GM18867 (cell line): ENCODE data around the gene PTCD2.

Experiments
- ATAC-seq: cut with Tn5 transposase; IDR thresholded peaks from one replicate; pipeline ENCODE4 v1.9.1; 2021; ENCODE audit warnings: mild to moderate bottlenecking, moderate library complexity; ENCODE audit not compliant: unreplicated experiment

The PTCD2 gene

GRCh38 chr5:72296256-72296655 is 23.9 kb upstream of the PTCD2 start:
- no peak for ATAC-seq

DNA sequence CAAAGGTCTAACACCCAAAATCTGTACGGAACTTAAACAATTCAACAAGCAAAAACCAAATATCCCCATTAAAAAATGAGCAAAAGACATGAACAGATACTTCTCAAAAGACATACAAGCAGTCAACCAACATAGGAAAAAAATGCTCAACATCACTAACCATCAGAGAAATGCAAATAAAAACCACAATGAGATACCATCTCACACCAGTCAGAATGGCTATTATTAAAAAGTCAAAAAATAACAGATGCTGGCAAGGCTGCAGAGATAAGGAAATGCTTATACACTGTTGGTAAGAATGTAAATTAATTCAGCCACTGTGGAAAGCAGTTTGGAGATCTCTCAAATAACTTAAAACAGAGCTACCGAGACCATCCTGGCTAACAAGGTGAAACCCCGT is 22.0 kb upstream of the PTCD2 start:
- peak; percentile 50 for ATAC-seq

DNA sequence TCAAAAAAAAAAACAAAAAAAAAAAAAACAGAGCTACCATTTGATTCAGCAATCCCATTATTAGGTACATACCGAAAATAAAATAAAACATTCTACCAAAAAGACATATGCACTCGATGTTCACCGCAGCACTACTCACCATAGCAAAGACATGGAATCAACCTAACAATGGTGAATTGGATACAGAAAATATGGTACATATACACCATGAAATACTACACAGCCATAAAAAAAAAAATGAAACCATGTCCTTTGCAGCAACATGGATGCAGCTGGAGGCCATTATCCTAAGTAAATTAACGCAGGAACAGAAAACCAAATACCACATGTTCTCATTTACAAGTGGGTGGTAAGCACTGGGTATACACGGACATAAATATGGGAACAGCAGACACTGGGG is 21.5 kb upstream of the PTCD2 start:
- ATAC-seq, result no peak

DNA sequence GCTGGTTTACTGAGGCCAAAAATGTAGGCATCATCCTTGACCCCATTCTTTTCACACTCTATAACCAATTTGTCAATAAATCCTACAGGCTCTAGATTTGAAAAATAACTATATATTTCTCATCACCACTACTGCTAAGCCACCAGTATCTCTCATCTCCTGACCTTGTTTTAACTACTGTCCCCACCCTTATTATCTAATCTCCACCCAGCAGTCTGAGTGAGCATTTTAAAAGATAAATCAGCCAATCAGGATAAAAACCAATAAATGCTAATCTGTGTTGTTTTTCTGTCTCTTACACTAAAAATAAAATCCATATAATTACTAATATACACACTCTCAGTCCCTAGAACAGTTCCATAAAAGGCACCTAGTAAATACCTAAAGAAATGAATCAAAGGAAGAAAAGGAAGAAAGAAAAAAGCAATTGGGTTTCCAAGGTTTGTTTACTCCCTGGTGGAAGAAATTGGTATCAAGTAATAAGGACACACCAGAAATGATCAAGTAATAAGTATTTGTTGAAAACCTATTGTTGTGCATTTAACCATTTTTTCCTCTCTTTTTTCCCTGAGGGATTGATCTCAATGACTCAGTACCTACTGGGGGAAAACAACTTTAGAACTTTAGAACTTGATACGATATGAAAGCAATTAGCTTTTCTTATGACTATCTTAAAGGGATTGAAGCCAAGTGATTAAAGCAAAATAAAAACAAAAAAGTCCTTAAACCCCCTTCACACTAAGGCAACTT is 19.4 kb upstream of the PTCD2 start:
- ATAC-seq, result no peak

DNA sequence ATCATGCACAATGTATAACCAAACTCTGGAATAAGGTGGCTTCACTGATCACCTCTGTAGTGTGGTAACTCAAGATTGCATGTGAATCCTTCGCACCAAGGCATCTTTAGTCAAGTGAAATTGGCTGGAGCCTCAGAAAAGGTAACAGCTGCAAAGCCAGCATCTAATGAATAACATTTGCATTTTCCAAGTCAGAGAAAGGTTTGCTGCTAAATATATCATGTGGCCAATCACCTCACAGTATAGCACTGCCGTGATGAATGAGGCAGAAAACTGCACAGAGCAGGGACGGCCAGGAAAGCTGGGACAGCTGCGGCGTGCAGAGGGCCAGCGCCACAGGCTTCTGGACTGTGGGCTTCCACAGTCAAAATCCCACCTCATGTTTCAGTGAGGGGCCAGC is 18.6 kb upstream of the PTCD2 start:
- peak; percentile 62 for ATAC-seq

GRCh38 chr5:72302171-72302570 is 18.0 kb upstream of the PTCD2 start:
- no peak for ATAC-seq

DNA sequence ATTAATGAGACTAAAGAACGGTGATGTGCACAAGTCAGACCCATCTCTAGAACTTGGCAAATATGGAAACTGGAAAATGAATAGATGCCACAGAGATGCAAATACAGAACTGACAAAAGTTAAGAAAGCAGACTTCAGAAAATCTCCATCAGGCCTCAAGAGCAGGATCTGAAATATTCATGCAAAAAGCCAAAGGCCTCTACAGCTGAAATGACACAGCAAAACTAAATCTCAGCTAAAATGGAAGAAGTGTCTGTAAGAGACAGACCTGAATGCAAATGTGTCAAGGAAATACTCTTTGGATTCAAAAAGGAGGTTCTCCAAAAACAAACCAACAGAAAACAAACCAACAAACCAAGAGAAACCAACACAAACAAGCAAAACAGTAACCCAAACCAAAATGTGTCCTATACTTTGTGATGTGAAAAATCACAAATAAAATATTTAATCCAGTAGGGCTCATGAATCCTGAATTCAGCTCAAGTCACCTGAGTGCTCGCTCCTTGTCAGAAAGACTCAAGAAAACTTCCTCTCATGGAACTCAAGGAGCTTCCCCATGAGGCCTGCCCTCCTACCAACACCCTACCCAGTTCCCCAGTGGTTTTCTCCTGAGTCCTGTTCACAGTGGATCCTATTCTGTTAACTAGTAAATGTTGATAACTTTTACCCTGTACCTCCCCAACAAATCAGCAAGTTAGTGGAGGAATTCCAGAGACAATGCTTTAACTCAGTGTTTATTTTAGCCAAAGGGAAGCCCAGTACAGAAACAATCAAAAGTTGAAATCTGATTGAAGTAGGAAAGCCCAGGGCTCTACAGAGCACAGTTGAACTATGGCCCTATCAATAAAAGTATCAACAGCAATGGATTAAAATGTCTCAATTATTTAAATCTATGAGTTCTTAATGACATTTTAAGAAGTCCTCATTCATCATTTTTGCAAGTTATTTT is 14.7 kb upstream of the PTCD2 start:
- no peak for ATAC-seq

DNA sequence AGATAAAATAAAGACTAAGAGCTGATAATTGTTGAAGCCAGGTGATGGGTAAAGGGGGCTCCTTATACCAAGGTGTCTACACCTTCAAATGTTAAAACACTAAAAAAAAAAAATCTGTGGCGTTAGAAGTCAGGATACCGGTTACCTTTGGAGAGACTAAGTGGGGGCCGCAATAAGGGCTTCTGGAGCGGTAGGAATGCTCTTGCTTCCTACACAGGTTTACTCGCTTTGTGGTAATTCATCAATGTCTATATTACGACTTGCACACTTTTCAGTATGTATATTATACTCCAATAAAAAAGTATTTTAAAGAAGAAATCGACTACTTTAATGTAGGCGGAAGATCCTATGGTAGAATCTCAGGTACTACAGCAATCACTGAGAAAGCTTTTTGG is 12.6 kb upstream of the PTCD2 start:
- ATAC-seq, result no peak

DNA sequence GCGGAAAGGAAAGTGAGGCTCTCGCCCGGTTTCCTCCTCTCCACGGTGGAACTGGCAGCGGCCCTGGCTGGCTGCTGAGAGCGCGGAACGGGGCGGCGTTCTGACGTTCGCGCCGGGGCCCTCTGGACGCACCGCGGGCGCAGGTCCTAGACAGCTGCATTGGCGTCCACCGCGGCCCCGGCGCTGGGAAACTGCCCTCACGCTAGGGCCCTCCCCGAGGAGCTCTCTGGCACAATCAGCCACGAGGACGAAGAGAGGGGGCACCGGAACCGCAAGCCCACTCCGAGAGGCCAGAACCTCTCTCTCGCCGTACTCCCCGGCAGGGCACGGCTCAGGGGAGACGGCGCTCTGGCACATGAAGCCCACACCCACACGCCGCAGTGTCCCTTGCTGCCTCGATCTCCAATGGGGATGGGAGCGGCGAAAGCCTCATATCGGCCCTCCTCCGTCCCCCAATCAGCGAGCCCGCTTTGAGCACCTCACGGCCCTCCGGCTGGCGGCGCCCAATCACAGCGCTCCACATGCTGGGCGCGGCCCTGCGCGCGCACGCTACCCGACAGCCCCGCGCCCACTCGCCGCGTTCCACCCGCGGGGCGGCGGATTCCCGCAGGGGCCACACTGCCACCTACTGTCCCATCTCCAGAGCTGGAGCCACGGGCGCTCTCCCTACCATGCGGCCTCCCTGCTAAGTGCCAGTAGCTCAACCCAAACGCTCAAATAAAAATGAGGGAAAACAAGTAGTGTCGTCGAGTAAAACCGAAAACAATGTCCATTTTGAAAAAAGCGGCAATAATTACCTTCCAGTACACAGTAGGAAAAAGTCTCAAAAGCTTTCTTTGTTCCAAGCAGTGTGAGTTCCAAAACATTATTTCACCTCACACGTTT is 12.0 kb upstream of the PTCD2 start:
- peak; percentile 88 for ATAC-seq

- no peak for ATAC-seq
Measured at GRCh38 chr5:72308853-72309191, 11.4 kb upstream of the PTCD2 start.

DNA sequence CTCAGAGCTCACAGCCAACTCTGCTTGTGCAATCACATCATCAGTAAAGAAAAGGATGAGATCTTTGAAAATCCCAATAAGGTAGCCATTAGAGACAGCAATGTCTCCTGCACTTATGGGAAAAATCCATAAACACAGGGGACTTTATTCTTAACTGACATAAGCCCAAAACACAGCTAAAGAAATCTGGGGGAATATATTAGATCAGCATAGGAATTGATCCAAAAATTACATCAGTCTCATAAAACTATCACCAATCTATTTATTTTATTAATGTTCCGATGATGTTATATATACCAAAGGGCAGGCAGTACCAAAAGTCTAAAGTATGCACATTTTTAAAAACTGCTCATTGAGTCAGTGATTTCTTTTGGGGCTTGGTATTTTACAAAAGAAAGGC is 7.0 kb upstream of the PTCD2 start:
- ATAC-seq, result no peak

GRCh38 chr5:72314571-72315172 is 5.5 kb upstream of the PTCD2 start:
- ATAC-seq, result no peak

GRCh38 chr5:72319435-72319975 is 668 bp upstream of the PTCD2 start:
- peak; percentile 0 for ATAC-seq

DNA sequence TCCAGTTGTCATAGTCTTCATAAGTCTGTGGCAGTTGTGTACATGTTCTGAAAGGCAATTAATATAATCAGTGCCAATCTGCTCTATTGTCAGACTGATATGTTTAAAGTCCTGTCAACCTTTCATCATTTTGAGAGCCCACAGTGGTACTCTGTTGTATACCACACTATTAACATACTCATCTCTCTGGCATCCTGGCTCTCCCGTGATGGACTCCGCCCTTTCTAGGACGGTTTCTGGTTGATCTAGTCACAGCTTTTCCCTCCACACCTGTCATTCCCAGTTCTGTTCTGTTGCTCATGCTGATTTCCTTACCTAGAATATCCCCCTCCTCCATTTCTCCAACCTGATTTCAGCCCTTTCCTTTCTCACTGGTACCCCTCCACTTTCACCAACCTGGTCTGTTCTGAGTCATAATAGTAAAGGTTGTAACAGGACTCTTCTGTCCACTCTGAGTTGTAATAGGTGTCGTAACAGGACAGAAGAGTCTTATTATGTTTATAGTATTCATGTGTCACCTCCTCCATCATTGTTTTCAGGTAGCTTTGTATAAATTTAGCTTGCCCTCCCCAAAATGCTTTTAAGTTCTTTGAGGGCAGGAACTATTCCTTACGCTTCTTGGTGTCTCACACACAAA is 4.1 kb downstream of the PTCD2 start:
- no peak for ATAC-seq

GRCh38 chr5:72325566-72326305 is 5.6 kb downstream of the PTCD2 start:
- ATAC-seq, result no peak

DNA sequence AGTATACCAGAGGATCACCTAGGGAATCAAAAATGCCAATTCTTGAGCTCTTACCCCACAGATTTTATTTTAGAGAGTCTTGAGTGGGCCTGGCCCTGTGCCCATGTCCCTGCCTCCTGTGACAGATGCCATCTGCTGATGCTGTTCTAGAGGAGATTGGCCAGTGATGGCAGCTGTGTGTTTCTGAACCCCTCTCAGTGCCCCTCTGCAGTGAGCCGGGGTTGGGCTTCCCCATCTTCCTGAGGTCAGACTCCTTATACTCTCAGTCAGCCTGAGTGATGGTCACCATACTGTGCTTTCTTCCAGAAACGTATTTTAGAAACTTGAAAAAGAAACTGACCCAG is 6.1 kb downstream of the PTCD2 start:
- ATAC-seq, result no peak

- no peak for ATAC-seq
Measured at GRCh38 chr5:72328172-72328571, 8.0 kb downstream of the PTCD2 start.

- ATAC-seq, result no peak
Measured at GRCh38 chr5:72330712-72331111, 10.5 kb downstream of the PTCD2 start.

- no peak for ATAC-seq
Measured at GRCh38 chr5:72337159-72337558, 17.0 kb downstream of the PTCD2 start.
